Measurements from ENCODE around the gene SPZ1.

DNA sequence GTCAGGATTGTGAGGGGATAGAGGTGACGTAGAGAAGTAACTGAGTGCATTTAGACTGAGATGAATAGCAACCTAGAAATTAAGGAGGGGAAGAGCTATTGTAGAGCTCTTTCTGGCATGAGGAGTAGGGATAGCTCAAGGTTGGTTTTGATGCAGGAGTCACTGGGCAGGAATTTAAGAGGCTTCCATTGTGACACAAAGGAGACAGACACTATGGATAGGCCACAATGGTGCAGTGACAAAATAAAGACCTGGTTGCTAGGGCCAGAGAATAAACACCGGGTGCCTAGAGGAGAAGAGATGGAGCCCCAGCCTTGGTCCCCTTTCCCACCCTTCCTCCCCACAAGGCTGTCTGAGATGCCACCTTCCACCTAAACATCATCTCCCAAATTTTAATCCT is at the start of gene SPZ1:
- TF ChIP-seq, protein P1, sequence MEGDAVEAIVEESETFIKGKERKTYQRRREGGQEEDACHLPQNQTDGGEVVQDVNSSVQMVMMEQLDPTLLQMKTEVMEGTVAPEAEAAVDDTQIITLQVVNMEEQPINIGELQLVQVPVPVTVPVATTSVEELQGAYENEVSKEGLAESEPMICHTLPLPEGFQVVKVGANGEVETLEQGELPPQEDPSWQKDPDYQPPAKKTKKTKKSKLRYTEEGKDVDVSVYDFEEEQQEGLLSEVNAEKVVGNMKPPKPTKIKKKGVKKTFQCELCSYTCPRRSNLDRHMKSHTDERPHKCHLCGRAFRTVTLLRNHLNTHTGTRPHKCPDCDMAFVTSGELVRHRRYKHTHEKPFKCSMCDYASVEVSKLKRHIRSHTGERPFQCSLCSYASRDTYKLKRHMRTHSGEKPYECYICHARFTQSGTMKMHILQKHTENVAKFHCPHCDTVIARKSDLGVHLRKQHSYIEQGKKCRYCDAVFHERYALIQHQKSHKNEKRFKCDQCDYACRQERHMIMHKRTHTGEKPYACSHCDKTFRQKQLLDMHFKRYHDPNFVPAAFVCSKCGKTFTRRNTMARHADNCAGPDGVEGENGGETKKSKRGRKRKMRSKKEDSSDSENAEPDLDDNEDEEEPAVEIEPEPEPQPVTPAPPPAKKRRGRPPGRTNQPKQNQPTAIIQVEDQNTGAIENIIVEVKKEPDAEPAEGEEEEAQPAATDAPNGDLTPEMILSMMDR (conservative IDR thresholded peaks at IDR 0.05; ENCODE audit: low read depth, low read length): no peak
- TF ChIP-seq EZH2phosphoT487 (IDR thresholded peaks at IDR 0.05; ENCODE audit: borderline replicate concordance, low read length) (no peak), EZH2 (IDR thresholded peaks at IDR 0.05; ENCODE audit: low read length, unreplicated experiment) (no peak)
